Muscle layer of duodenum (tissue), 2 donors: ENCODE data around the gene ROR2.
A peak's percentile ranks its signal among the peaks of the same experiment; 100 is the strongest.

Experiments used
- H3K27ac ChIP-seq: one replicate; pipeline ENCODE4 v1.7.0; 2013; ENCODE audit warnings: mild to moderate bottlenecking, low read length
- H3K27me3 ChIP-seq: one replicate; pipeline ENCODE4 v1.7.0; 2013; ENCODE audit warnings: low read depth, mild to moderate bottlenecking, control low read depth, low read length
- H3K36me3 ChIP-seq, 2 donors: one replicate each; pipeline ENCODE4 v1.7.0; 2013; ENCODE audit warnings: low read length in 2 of 2, control low read depth in 1 of 2, mild to moderate bottlenecking in 1 of 2; ENCODE audit not compliant: insufficient read depth in 2 of 2, control insufficient read depth in 1 of 2
- H3K4me1 ChIP-seq, 2 donors: one replicate each; pipeline ENCODE4 v1.7.0; 2013; ENCODE audit warnings: low read length in 2 of 2, mild to moderate bottlenecking in 2 of 2, control low read depth in 1 of 2, moderate library complexity in 1 of 2; ENCODE audit not compliant: insufficient read depth in 2 of 2, control insufficient read depth in 1 of 2
- H3K4me3 ChIP-seq, 2 donors: one replicate each; pipeline ENCODE4 v1.7.0; 2013; ENCODE audit warnings: low read length in 2 of 2, low read depth in 1 of 2, mild to moderate bottlenecking in 1 of 2
- H3K9me3 ChIP-seq, 2 donors: one replicate each; pipeline ENCODE4 v1.7.0; 2013; ENCODE audit warnings: low read length in 2 of 2, control low read depth in 1 of 2, mild to moderate bottlenecking in 1 of 2; ENCODE audit not compliant: control insufficient read depth in 1 of 2
- donor health status: healthy.

Gene ROR2

DNA sequence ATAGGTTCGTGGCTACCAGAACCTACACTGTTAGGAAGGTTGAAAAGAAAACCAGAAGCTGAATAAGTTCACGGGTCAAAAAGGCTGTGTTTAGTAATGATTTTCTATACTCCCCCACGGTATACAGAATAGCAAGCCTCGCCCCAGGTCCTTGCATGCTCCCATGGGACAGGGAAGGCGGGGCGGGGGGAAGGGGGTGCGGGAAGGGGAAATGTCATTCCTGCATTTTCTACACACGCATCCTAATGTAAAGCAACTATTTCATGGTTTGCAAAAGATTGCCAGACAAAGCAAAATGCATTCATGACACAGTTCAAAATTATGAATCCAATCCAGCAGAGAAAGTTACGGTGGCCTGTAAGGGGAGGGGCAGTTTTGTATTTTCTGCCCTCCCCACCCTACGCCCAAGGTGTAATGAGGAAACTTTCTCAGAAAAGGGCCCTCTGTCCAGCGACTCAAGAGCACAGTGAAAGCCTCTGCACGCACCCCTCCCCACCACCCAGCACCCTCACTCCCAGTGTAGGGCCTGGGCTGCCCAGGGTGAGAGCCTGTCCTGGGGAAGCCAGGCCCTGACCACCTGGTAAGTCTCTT lies 105.2 kb downstream of the ROR2 start:
- Histone ChIP-seq H3K9me3 (no peaks in the 10 kb centered on the region), H3K27ac (peak overlapping the region; percentile 16), H3K4me1 (peaks cover 1 to 56% of the 10 kb centered on the region in 2 donors), H3K4me3 (peak overlapping the region in 1 of 2 donors; percentile 29), H3K36me3 (no peaks in the 10 kb centered on the region), H3K27me3 (no peaks in the 10 kb centered on the region)

- Histone ChIP-seq H3K36me3 (no peaks in the 10 kb centered on the region), H3K27me3 (no peaks in the 10 kb centered on the region), H3K27ac (peak overlapping the region; percentile 16), H3K4me3 (peak overlapping the region in 1 of 2 donors; percentile 29), H3K9me3 (no peaks in the 10 kb centered on the region), H3K4me1 (peaks cover 7 to 60% of the 10 kb centered on the region in 2 donors)
Observed at GRCh38 chr9:91844190-91844589, 105.8 kb downstream of the ROR2 start.

DNA sequence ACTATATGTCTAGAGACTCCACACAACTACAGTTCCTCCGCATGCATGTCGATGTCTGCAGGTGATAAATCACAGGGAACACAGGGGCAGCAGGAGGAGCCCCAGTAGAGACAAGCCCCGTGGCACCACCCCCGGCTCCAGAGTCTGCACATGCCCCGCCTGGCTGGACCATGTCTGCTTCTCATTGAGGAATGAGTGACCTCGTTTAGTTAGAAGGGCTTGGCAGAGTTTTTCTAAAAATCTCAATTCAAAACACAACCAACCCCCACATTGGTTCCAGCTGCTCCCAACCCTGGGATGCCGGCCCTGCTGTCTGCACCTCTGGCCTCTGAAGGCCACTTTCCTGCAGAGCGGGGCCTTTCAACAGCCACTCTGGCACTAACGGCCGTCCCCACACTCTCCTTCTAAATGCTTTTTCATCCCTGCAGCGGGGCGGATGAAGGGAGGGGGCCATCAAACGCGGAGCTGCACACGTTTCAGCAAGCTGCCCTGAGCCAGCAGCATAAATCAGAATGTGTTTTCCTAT lies 106.3 kb downstream of the ROR2 start:
- peak overlapping the region in 1 of 2 donors; percentile 29 for H3K4me3 ChIP-seq
- H3K4me1 ChIP-seq: peaks cover 7 to 64% of the 10 kb centered on the region in 2 donors
- H3K9me3 ChIP-seq: no peaks in the 10 kb centered on the region
- H3K27me3 ChIP-seq: no peaks in the 10 kb centered on the region
- H3K36me3 ChIP-seq: no peaks in the 10 kb centered on the region
- peak overlapping the region; percentile 16 for H3K27ac ChIP-seq

- no peaks in the 10 kb centered on the region for H3K9me3 ChIP-seq
- H3K4me3 ChIP-seq: peak overlapping the region in 1 of 2 donors; percentile 29
- no peaks in the 10 kb centered on the region for H3K27me3 ChIP-seq
- H3K4me1 ChIP-seq: peaks cover 7 to 69% of the 10 kb centered on the region in 2 donors
- peak overlapping the region; percentile 6 for H3K27ac ChIP-seq
- H3K36me3 ChIP-seq: no peaks in the 10 kb centered on the region
Observed at GRCh38 chr9:91843093-91843492, 106.9 kb downstream of the ROR2 start.

DNA sequence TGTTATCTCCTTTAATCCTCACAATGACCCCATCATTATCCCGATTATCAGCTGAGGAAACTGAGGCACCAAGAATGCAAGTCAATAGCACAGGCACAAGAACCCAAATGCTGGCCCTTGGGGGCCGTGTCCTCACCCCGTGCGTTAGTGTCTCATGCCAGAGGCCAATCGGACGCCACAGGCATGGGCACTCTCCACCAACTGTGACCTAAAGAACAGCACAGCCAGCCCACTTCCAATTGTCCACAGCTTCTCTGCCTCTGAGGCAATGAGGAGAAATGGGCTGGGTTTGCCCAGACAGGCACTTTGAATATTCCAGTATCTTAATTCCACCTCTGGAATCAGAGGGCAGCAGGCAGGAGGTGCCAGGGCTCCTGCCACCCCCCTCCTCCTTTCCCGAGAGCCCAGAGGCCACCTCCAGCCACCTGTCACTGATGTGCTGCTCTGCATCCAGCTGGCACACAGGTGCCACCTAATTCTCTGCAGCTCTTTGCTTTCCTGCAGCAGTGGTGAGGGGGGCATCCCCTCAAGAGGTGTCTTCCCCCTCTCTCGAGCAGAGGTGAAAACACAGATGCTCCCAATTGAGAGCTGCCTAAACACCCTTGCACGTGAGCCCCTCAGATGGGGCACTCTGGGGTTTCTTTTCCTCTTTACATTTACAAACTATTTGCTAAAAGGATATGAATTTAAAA lies 107.5 kb downstream of the ROR2 start:
- Histone ChIP-seq H3K27me3 (no peaks in the 10 kb centered on the region), H3K36me3 (no peaks in the 10 kb centered on the region), H3K4me3 (no peak overlapping the region), H3K27ac (no peak overlapping the region), H3K9me3 (no peaks in the 10 kb centered on the region), H3K4me1 (peaks cover 7 to 69% of the 10 kb centered on the region in 2 donors)

GRCh38 chr9:91841591-91841990 lies 108.4 kb downstream of the ROR2 start:
- Histone ChIP-seq H3K4me1 (peaks cover 7 to 66% of the 10 kb centered on the region in 2 donors), H3K4me3 (no peak overlapping the region), H3K27ac (no peak overlapping the region), H3K27me3 (no peaks in the 10 kb centered on the region), H3K9me3 (no peaks in the 10 kb centered on the region), H3K36me3 (no peaks in the 10 kb centered on the region)

DNA sequence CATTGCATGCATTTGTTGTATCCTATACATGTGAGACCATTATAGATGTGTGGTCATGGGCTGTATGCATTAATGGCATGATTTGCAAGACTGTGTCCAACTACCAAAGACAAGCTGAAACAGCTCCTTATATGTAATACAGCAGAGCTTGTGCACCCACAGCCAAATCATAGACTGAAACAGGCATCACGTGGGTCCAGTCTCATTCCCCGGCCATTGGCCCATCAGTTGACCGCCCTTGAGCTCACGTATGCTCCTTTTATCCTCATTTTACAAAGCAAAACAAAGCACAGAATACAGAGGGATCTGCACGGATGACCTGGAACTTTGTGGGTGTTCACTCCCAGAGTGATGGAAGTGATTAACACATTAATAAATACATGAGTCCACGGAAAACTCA lies 109.1 kb downstream of the ROR2 start:
- Histone ChIP-seq H3K4me1 (peaks cover 7 to 70% of the 10 kb centered on the region in 2 donors), H3K27ac (no peak overlapping the region)

GRCh38 chr9:91840469-91840868 lies 109.6 kb downstream of the ROR2 start:
- Histone ChIP-seq H3K4me3 (no peak overlapping the region), H3K36me3 (no peaks in the 10 kb centered on the region), H3K9me3 (no peaks in the 10 kb centered on the region), H3K27me3 (no peaks in the 10 kb centered on the region), H3K27ac (no peak overlapping the region), H3K4me1 (peaks cover 7 to 74% of the 10 kb centered on the region in 2 donors)

More for the DNA sequence above, 109.1 kb downstream of the ROR2 start:
- H3K36me3 ChIP-seq: no peaks in the 10 kb centered on the region
- no peaks in the 10 kb centered on the region for H3K9me3 ChIP-seq
- H3K27me3 ChIP-seq: no peaks in the 10 kb centered on the region
- H3K4me3 ChIP-seq: no peak overlapping the region

DNA sequence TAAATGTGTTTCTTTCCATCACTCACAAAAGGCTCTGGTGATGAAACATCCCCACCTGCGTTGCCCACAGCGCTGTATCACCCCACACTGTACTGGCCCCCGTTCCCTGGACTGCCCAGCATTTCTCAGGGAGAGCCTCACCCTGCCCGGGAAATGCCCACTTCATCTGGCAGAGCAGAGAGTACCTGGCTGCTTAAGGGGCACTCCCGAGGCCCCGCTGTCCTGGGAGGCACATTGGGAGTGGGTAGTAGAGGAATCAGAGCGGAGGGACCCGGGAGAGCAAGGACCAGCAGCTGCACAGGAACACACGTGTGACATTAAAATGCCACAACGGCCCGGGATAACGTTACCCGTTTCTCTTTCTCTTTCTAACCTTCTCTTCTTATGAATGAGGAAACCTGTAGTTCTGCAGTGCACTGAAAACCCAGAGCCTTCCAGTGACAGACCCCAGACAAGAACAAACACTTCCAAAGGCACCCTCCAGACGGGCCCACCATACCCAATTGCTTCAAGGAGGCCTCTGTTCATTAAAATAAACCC lies 110.0 kb downstream of the ROR2 start:
- Histone ChIP-seq H3K4me3 (peak overlapping the region in 1 of 2 donors; percentile 34), H3K4me1 (peaks cover 7 to 74% of the 10 kb centered on the region in 2 donors), H3K36me3 (no peaks in the 10 kb centered on the region), H3K9me3 (no peaks in the 10 kb centered on the region), H3K27me3 (no peaks in the 10 kb centered on the region), H3K27ac (peak overlapping the region; percentile 18)

GRCh38 chr9:91837981-91838731 lies 111.9 kb downstream of the ROR2 start:
- H3K9me3 ChIP-seq: no peaks in the 10 kb centered on the region
- H3K36me3 ChIP-seq: no peaks in the 10 kb centered on the region
- H3K4me1 ChIP-seq: peaks cover 11 to 74% of the 10 kb centered on the region in 2 donors
- peak overlapping the region; percentile 12 to 47 for H3K4me3 ChIP-seq
- H3K27me3 ChIP-seq: no peaks in the 10 kb centered on the region
- peak overlapping the region; percentile 71 for H3K27ac ChIP-seq

GRCh38 chr9:91836515-91836914 lies 113.5 kb downstream of the ROR2 start:
- Histone ChIP-seq H3K4me3 (no peak overlapping the region), H3K9me3 (no peaks in the 10 kb centered on the region), H3K36me3 (no peaks in the 10 kb centered on the region), H3K27ac (no peak overlapping the region), H3K4me1 (peaks cover 11 to 60% of the 10 kb centered on the region in 2 donors), H3K27me3 (no peaks in the 10 kb centered on the region)
